Upper lobe of left lung (tissue), 6 donors: ENCODE results near the gene RIC8B. TPM values are rescaled to one million over a fixed set of nuclear protein-coding genes. Genes with fewer than 3 reads are reported as not detected.

Experiments
- ATAC-seq, 2 donors: fragments of 200-7000 bp; cut with Tn5 transposase; one replicate each; pipeline ENCODE4 v1.9.1; 2022; ENCODE audit warnings: mild to moderate bottlenecking in 2 of 2, moderate library complexity in 2 of 2; ENCODE audit not compliant: low FRiP score in 2 of 2
- DNase-seq, 2 donors: peaks; one replicate each; pipeline ENCODE4 v3.0.0-alpha.2; 2019 to 2020
- H3K27ac ChIP-seq, 4 donors: fragments of 200-600 bp; sonication (generic); one replicate each; pipeline ENCODE4 v1.5.1; 2016 to 2019
- H3K27me3 ChIP-seq, 4 donors: fragments of 200-600 bp; sonication (generic); one replicate each; pipeline ENCODE4 v1.5.1; 2017 to 2019
- H3K36me3 ChIP-seq, 4 donors: fragments of 200-600 bp; sonication (generic); one replicate each; pipeline ENCODE4 v1.5.1; 2016 to 2019
- H3K4me1 ChIP-seq, 4 donors: fragments of 200-600 bp; sonication (generic); one replicate each; pipeline ENCODE4 v1.5.1; 2018 to 2019
- H3K4me3 ChIP-seq, 4 donors: fragments of 200-600 bp; sonication (generic); one replicate each; pipeline ENCODE4 v1.5.1; 2017 to 2019; ENCODE audit warnings: mild to moderate bottlenecking in 2 of 4, moderate library complexity in 1 of 4
- H3K9me3 ChIP-seq, 4 donors: fragments of 200-600 bp; sonication (generic); one replicate each; pipeline ENCODE4 v1.5.1; 2018 to 2019
- EP300 ChIP-seq, 4 donors: sonication (generic); formaldehyde crosslinking; IDR thresholded peaks; one replicate each; pipeline ENCODE4 v1.5.1; 2017; ENCODE audit warnings: antibody characterized with exemption in 4 of 4, control low read depth in 2 of 4
- POLR2A ChIP-seq, 4 donors: fragments of 450-650 bp; IDR thresholded peaks; one replicate each; pipeline ENCODE4 v1.5.1; 2016 to 2017; ENCODE audit warnings: antibody characterized with exemption in 4 of 4, mild to moderate bottlenecking in 2 of 4
- POLR2AphosphoS5 ChIP-seq, 2 donors: sonication (generic); formaldehyde crosslinking; IDR thresholded peaks; one replicate each; pipeline ENCODE4 v1.5.1; 2017; ENCODE audit warnings: antibody characterized with exemption in 2 of 2
- WGBS, 2 donors: methylation state at CpG; one replicate each; pipeline ENCODE4 v1.1.5; 2017 to 2018; 5-methylcytosine and 5-hydroxymethylcytosine counted together
- total RNA-seq, 6 donors: library from RNA; depleted of rRNA in 4 of 6; stranded (reverse); fragments of >200 nt in 4 of 6; gene quantifications; one replicate each; pipeline versions ENCODE4 v1.1.0 to v1.2.1, GENCODE V29; 2016 to 2021
- TF ChIP-seq, protein P1 (sequence below), 6 experiments: fragments of 450-650 bp in 4 of 6; fragments of 200-600 bp in 2 of 6; sonication (generic) in 2 of 6; IDR thresholded peaks; one replicate each; pipeline ENCODE4 v1.5.1; 2016 to 2019; ENCODE audit warnings: antibody characterized with exemption in 6 of 6
- donor health status: DM: no; HTN: no; CAD: no; lungs with moderate emphysema.
- donor health status: DM: no; HTN: yes; CAD: no; lungs with severe emphysema.

RIC8B gene
- total RNA-seq, 6 donors from 2014 or later, result 7.8 to 27.2 (median 10.8) TPM

DNA sequence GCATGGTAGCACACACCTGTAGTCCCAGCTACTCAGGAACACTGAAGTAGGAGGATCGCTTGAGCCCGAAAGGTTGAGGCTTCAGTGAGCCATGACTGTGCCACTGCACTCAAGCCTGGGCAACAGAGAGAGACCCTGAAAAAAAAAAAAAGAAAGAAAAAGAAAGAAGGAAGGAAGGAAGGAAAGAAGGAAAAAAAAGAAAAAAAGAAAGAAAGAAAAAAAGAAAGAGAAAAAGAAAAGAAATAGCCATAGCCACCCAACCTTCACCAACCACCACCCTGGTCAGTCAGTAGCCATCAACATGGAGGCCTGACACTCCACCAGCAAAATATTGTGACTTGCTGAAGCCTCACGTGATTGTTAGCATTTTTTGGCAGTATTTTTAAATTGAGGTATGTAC is 159.8 kb downstream of the RIC8B start:
- H3K36me3 ChIP-seq, result no peaks in the 10 kb centered on the region
- no peak overlapping the region for H3K27ac ChIP-seq
- no peaks in the 10 kb centered on the region for H3K4me1 ChIP-seq
- H3K4me3 ChIP-seq, result no peak overlapping the region
- 83 to 86% methylated on average over 3 of the region's 3 CpGs for WGBS, 2 donors
- no peaks in the 10 kb centered on the region for H3K9me3 ChIP-seq
- H3K27me3 ChIP-seq, result no peaks in the 10 kb centered on the region
- TF ChIP-seq POLR2AphosphoS5 (IDR thresholded peaks at IDR 0.05) (no peak), EP300 (IDR thresholded peaks at IDR 0.05) (no peak), POLR2A (IDR thresholded peaks at IDR 0.05) (no peak)
- TF ChIP-seq, protein P1, sequence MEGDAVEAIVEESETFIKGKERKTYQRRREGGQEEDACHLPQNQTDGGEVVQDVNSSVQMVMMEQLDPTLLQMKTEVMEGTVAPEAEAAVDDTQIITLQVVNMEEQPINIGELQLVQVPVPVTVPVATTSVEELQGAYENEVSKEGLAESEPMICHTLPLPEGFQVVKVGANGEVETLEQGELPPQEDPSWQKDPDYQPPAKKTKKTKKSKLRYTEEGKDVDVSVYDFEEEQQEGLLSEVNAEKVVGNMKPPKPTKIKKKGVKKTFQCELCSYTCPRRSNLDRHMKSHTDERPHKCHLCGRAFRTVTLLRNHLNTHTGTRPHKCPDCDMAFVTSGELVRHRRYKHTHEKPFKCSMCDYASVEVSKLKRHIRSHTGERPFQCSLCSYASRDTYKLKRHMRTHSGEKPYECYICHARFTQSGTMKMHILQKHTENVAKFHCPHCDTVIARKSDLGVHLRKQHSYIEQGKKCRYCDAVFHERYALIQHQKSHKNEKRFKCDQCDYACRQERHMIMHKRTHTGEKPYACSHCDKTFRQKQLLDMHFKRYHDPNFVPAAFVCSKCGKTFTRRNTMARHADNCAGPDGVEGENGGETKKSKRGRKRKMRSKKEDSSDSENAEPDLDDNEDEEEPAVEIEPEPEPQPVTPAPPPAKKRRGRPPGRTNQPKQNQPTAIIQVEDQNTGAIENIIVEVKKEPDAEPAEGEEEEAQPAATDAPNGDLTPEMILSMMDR (IDR thresholded peaks at IDR 0.05), result no peak
- ATAC-seq (no peak), DNase-seq (no peak)

Other genes with a start within 250 kb of the RIC8B start
- not detected for gene RFX4, start 191.7 kb upstream of the RIC8B start, total RNA-seq
- gene TMEM263, start 181.2 kb downstream of the RIC8B start, total RNA-seq, result 10 to 100 TPM; 22.3 to 47.8 (median 25.7) TPM
- gene MTERF2, start 212.5 kb downstream of the RIC8B start, total RNA-seq, result 10 to 100 TPM in 5 of 6 donors, 1 to 10 TPM in 1; 6.4 to 34.8 (median 13.6) TPM